Testis (tissue), 3 donors: ENCODE measurements around the gene TRANK1. TPM values are rescaled to one million over a fixed set of nuclear protein-coding genes. Genes with fewer than 3 reads are reported as not detected.

Experiments
- DNase-seq: peaks from one replicate; pipeline ENCODE4 v3.0.0-alpha.2; 2019
- H3K27ac ChIP-seq, 2 donors: fragments of 200-600 bp; sonication (generic); one replicate each; pipeline ENCODE4 v1.5.1; 2019
- H3K27me3 ChIP-seq: fragments of 200-600 bp; sonication (generic); one replicate; pipeline ENCODE4 v1.5.1; 2019
- H3K36me3 ChIP-seq: fragments of 200-600 bp; sonication (generic); one replicate; pipeline ENCODE4 v1.5.1; 2017; ENCODE audit warnings: low read depth; ENCODE audit errors: missing control alignments
- H3K4me1 ChIP-seq: fragments of 200-600 bp; sonication (generic); one replicate; pipeline ENCODE4 v1.5.1; 2019
- H3K4me3 ChIP-seq, 2 donors: fragments of 200-600 bp; sonication (generic); one replicate each; pipeline ENCODE4 v1.5.1; 2017 to 2019
- H3K9me3 ChIP-seq: fragments of 200-600 bp; sonication (generic); one replicate; pipeline ENCODE4 v1.5.1; 2017
- POLR2A ChIP-seq: fragments of 450-650 bp; IDR thresholded peaks from one replicate; pipeline ENCODE4 v1.6.1; 2017; ENCODE audit warnings: antibody characterized with exemption, mild to moderate bottlenecking, moderate library complexity
- WGBS, 2 donors: methylation state at CpG; one replicate each; pipeline ENCODE4 v1.1.5; 2018; 5-methylcytosine and 5-hydroxymethylcytosine counted together
- intact Hi-C: fragments of 100-400 bp; cut with DNase I; formaldehyde crosslinking; loops from one replicate; pipeline ENCODE4 v1.15.1; 2023; ENCODE audit warnings: low total_unique reads
- polyA plus RNA-seq: library from polyadenylated mRNA; stranded (reverse); fragments of 350-450 nt; fragmentation: Illumina TruSeq; extraction: RNeasy Lipid Tissue Mini Kit (QIAGEN cat#74804); gene quantifications from one replicate; pipeline ENCODE4 v1.2.3, GENCODE V29; 2014; ENCODE audit warnings: low read depth, low replicate concordance; ENCODE audit not compliant: insufficient read depth
- total RNA-seq, 2 donors: library from RNA; depleted of rRNA; stranded (reverse); fragments of >200 nt; gene quantifications; one replicate each; pipeline ENCODE4 v1.2.3, GENCODE V29; 2016
- TF ChIP-seq, protein P1 (sequence below), 3 experiments: fragments of 450-650 bp in 2 of 3; fragments of 200-600 bp in 1 of 3; sonication (generic) in 1 of 3; IDR thresholded peaks; one replicate each; pipeline ENCODE4 v1.5.1; 2016 to 2019; ENCODE audit warnings: antibody characterized with exemption in 3 of 3, mild to moderate bottlenecking in 2 of 3, moderate library complexity in 1 of 3

Gene TRANK1
- total and polyA plus RNA-seq, 3 donors from 2014 or later = 7.5 to 11.0 (median 7.6) TPM

DNA sequence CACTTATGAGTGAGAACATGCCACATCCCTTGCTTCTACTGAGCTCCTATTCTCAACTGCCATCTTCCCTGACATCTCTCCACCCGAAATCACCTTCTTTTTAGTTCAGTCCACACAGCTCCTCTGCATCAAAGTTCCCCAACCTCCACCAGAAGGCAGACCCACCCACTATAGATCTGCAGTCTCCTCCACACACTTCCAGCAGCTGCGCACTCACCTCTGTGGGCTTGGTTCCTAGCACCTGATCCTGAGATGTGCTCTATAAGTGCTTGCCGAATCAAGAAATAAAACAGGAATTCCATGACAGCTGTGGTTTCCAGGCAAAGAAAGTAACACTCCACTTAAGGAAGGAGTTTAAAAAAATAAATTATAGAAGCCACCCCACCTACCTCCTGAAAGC is 85.4 kb downstream of the TRANK1 start:
- no peaks in the 10 kb centered on the region for H3K27me3 ChIP-seq
- DNase-seq = no peak
- no peak overlapping the region for H3K27ac ChIP-seq
- no peaks in the 10 kb centered on the region for H3K4me1 ChIP-seq
- H3K36me3 ChIP-seq = no peaks in the 10 kb centered on the region
- intact Hi-C loops = no loop called here
- 95 to 96% methylated on average over 3 of the region's 3 CpGs for WGBS, 2 donors
- no peaks in the 10 kb centered on the region for H3K9me3 ChIP-seq
- no peak for TF ChIP-seq POLR2A
- TF ChIP-seq, protein P1, sequence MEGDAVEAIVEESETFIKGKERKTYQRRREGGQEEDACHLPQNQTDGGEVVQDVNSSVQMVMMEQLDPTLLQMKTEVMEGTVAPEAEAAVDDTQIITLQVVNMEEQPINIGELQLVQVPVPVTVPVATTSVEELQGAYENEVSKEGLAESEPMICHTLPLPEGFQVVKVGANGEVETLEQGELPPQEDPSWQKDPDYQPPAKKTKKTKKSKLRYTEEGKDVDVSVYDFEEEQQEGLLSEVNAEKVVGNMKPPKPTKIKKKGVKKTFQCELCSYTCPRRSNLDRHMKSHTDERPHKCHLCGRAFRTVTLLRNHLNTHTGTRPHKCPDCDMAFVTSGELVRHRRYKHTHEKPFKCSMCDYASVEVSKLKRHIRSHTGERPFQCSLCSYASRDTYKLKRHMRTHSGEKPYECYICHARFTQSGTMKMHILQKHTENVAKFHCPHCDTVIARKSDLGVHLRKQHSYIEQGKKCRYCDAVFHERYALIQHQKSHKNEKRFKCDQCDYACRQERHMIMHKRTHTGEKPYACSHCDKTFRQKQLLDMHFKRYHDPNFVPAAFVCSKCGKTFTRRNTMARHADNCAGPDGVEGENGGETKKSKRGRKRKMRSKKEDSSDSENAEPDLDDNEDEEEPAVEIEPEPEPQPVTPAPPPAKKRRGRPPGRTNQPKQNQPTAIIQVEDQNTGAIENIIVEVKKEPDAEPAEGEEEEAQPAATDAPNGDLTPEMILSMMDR (IDR thresholded peaks at IDR 0.05) = no peak
- no peak overlapping the region for H3K4me3 ChIP-seq

DNA sequence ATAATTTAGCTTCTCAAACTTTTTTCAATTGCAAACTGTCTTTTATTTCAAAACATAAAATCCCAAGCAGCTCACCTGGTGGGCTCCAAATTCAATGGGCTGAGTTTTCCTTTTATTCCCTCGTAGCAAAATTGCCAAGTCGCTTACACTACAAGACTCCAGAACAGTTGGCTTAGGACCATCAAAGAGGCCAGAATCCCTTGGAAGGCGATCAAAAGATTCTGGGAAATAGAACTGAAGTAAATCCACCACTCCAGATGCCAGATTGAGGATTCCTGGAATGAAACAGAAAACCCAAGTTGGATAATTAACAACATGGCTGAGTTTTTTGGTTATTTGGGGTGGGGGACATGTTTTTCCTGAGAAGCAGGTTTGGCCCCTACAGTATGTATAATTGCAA is 92.8 kb downstream of the TRANK1 start:
- Histone ChIP-seq H3K4me3 (no peak overlapping the region), H3K9me3 (no peaks in the 10 kb centered on the region), H3K36me3 (no peaks in the 10 kb centered on the region), H3K4me1 (no peaks in the 10 kb centered on the region), H3K27ac (no peak overlapping the region), H3K27me3 (no peaks in the 10 kb centered on the region)
- DNase-seq = no peak
- TF ChIP-seq, protein P1 (IDR thresholded peaks at IDR 0.05) = no peak
- no peak for TF ChIP-seq POLR2A
- 67 to 79% methylated on average over 3 of the region's 3 CpGs for WGBS, 2 donors
- intact Hi-C loops = no loop called here

DNA sequence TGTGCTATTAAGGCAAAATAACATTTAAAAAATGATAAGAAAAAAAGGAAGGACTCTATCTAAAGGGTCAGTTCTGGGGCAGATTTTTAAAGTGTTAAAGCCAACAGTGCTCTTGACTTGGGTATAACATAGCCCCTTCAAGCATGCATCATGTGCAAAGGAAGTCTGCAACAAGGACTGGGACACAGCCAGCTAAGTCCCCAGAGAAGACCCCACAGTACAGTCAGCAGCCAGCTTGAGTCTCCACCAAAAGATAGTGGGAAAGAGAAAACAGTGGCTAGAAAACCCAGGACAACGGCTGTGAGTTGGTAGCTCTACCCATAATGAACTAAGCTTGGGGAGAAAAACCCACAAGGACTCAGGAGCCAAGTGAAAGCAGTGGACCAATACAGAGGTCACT is 94.1 kb downstream of the TRANK1 start:
- H3K9me3 ChIP-seq = no peaks in the 10 kb centered on the region
- DNase-seq = no peak
- H3K36me3 ChIP-seq = no peaks in the 10 kb centered on the region
- intact Hi-C loops = no loop called here
- H3K27ac ChIP-seq = no peak overlapping the region
- no peak overlapping the region for H3K4me3 ChIP-seq
- H3K4me1 ChIP-seq = no peaks in the 10 kb centered on the region
- H3K27me3 ChIP-seq = no peaks in the 10 kb centered on the region
- 50 to 69% methylated on average over 1 of the region's 1 CpG for WGBS, 2 donors
- TF ChIP-seq, protein P1 (IDR thresholded peaks at IDR 0.05) = no peak
- TF ChIP-seq POLR2A = no peak

DNA sequence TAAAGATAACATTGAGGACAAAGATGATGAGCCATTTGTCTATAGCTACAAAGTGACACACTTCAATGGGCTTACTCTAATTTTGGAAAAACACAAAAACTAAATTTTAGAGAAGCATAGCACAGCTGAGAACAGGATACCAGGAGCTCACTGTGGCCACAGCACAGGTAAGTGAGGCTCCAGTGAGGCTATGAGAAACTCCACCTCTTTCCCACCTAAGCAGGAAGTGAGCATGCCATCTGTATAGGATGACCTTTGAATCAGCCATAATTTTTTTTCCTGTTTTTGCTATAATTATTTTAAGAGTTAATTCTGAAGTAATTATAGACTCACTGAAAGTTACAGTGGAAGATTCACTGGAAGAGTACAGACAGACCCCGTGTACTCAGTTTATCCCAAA is 98.4 kb downstream of the TRANK1 start:
- intact Hi-C loops = no loop called here

More for the DNA sequence above, 98.4 kb downstream of the TRANK1 start:
- Histone ChIP-seq H3K4me1 (no peaks in the 10 kb centered on the region), H3K4me3 (no peak overlapping the region), H3K27me3 (no peaks in the 10 kb centered on the region), H3K9me3 (no peaks in the 10 kb centered on the region), H3K36me3 (no peaks in the 10 kb centered on the region), H3K27ac (no peak overlapping the region)
- WGBS, 2 donors = 90 to 92% methylated on average over 1 of the region's 1 CpG
- TF ChIP-seq, protein P1 (IDR thresholded peaks at IDR 0.05) = no peak
- TF ChIP-seq POLR2A = no peak
- no peak for DNase-seq
